Measurements from ENCODE around the gene ABR. TPM values are rescaled to one million over a fixed set of nuclear protein-coding genes. Genes with fewer than 3 reads are reported as not detected.
A peak's percentile ranks its signal among the peaks of the same experiment; 100 is the strongest.

ABR gene
- total and polyA plus RNA-seq, 4 donors: 59.7 to 223 (median 142) TPM

DNA sequence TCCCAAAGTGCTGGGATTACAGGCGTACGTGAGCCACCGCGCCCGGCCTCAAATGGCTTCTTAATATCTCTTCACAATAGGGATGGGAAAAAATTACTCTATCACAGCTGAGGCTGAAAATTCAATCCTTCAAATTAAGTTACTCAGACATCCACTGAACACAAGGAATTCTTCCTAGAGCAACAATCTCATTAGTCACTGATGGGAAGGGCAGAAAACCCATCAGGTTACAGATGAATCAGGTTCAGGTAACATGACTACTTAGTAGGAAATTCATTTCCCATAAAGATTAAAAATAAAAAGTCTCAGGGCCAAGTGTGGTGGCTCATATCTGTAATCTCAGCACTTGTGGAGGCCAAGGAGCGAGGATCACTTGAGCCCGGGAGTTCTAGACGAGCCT, 42.5 kb upstream of the ABR start:
- WGBS (ENCODE audit: insufficient coverage): 94% methylated on average over 3 of the region's 8 CpGs
- H3K27me3 ChIP-seq (ENCODE audit: control insufficient read depth, insufficient read depth, low read length): peaks cover 9% of the 10 kb centered on the region
- no peaks in the 10 kb centered on the region for H3K4me1 ChIP-seq (ENCODE audit: control insufficient read depth, insufficient read depth, low read length)
- H3K36me3 ChIP-seq (ENCODE audit: control insufficient read depth, insufficient read depth, low read length): no peaks in the 10 kb centered on the region
- no peak overlapping the region for H3K4me3 ChIP-seq (ENCODE audit: low read depth, low read length)
- H3K9me3 ChIP-seq (ENCODE audit: control insufficient read depth, insufficient read depth, low read length): no peaks in the 10 kb centered on the region
- H3K27ac ChIP-seq (ENCODE audit: low read depth, low read length): no peak overlapping the region
- DNase-seq (ENCODE audit: low read depth in 4 of 6, low spot score in 6 of 6): no peak

DNA sequence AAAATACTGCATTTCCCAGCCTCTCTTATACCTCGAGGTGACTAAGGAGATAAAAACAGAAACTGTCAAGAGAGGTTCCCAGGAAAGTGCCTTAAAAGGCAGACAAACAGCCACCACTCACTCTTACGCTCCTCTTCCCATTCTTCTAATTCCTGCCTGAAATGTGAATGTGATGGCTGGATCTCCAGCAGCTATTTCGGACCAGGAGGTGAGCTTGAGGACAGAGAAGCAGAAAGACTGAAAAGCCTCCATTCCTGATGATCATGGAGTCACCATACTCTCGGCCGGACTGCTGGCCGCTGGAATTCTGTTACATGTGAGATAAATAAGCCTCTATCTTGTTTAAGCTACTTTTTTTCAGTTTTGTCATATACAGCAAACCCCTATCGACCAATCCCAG, 41.4 kb upstream of the ABR start:
- 100% methylated on average over 2 of the region's 7 CpGs for WGBS (ENCODE audit: insufficient coverage)
- Histone ChIP-seq H3K9me3 (ENCODE audit: control insufficient read depth, insufficient read depth, low read length) (no peaks in the 10 kb centered on the region), H3K27ac (ENCODE audit: low read depth, low read length) (no peak overlapping the region), H3K4me3 (ENCODE audit: low read depth, low read length) (no peak overlapping the region), H3K36me3 (ENCODE audit: control insufficient read depth, insufficient read depth, low read length) (no peaks in the 10 kb centered on the region), H3K27me3 (ENCODE audit: control insufficient read depth, insufficient read depth, low read length) (peaks cover 4% of the 10 kb centered on the region), H3K4me1 (ENCODE audit: control insufficient read depth, insufficient read depth, low read length) (peaks cover 10% of the 10 kb centered on the region)
- DNase-seq (ENCODE audit: low read depth in 4 of 6, low spot score in 6 of 6): no peak

DNA sequence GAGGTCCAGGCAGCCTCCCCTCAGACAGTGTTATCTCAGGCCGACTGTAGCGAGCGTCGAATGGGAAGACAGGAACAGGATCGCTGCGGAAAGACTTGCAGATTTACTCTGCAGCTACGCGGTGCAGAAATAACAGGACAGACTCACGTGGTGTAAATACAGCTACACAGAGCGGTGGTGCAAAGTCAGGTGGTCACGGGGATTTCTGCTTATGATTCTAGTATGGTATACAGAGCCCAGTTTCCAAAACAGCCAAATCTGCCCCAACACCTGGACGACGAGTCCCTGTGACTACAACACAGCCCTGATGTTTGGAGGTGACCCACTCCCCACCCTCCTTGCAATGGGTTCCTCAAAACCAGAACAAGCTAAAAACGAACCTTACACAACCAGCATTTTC, 40.6 kb upstream of the ABR start:
- H3K36me3 ChIP-seq (ENCODE audit: control insufficient read depth, insufficient read depth, low read length): no peaks in the 10 kb centered on the region
- WGBS (ENCODE audit: insufficient coverage): 70% methylated on average over 12 of the region's 14 CpGs
- H3K9me3 ChIP-seq (ENCODE audit: control insufficient read depth, insufficient read depth, low read length): no peaks in the 10 kb centered on the region
- H3K27me3 ChIP-seq (ENCODE audit: control insufficient read depth, insufficient read depth, low read length): no peaks in the 10 kb centered on the region
- H3K4me3 ChIP-seq (ENCODE audit: low read depth, low read length): no peak overlapping the region
- no peak for DNase-seq (ENCODE audit: low read depth in 4 of 6, low spot score in 6 of 6)
- H3K27ac ChIP-seq (ENCODE audit: low read depth, low read length): no peak overlapping the region
- peaks cover 12% of the 10 kb centered on the region for H3K4me1 ChIP-seq (ENCODE audit: control insufficient read depth, insufficient read depth, low read length)

GRCh38 chr17:1217089-1217385, 37.3 kb upstream of the ABR start:
- H3K27ac ChIP-seq (ENCODE audit: low read depth, low read length): no peak overlapping the region
- H3K9me3 ChIP-seq (ENCODE audit: control insufficient read depth, insufficient read depth, low read length): no peaks in the 10 kb centered on the region
- peaks cover 12% of the 10 kb centered on the region for H3K4me1 ChIP-seq (ENCODE audit: control insufficient read depth, insufficient read depth, low read length)
- H3K4me3 ChIP-seq (ENCODE audit: low read depth, low read length): no peak overlapping the region
- H3K36me3 ChIP-seq (ENCODE audit: control insufficient read depth, insufficient read depth, low read length): no peaks in the 10 kb centered on the region
- DNase-seq (ENCODE audit: low read depth in 4 of 6, low spot score in 6 of 6): peak in 2 of 6 donors; percentile 71 to 82
- WGBS (ENCODE audit: insufficient coverage): 54% methylated on average over 7 of the region's 12 CpGs
- no peaks in the 10 kb centered on the region for H3K27me3 ChIP-seq (ENCODE audit: control insufficient read depth, insufficient read depth, low read length)

DNA sequence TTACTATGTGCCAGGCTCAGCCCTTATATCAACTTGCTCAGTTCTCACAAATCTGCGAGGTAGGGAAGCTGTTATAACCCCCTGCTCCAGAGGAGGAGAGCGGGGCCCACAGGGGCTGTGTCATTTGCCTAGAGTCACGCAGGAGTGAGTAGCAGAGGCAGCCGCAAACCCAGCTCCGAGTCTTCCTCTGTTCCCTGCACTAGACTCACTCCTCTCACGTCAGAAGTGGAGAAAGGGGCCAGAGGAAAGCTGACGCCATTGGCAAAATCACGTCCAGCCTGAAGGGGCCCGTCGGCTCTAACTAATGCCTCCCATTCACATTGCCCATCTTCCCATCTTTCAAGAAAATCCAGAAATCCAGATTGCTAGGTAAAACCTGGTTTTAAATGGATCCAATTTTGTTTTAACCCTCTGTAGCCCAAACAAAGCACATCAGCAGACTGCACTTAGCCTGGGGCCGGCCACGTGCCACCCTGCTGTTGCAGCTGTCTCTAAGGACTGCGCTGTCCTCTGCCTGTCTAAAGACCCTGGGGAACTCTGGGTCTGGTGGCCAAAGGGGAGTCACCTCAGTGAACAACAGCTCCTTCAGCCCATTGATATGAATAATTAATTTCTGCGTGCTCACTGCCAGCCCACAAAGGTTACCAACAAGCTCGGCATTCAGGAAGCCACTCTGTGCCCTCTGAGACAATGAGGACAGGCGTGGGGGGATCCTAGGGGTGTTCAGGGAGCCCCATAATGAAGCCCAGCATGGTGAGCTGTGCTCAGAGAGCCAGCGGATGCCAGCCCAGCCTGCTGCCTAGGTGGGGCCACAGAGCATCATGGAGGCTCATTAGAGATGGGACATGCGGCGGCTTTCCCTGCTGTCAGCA, 36.7 kb upstream of the ABR start:
- 57% methylated on average over 18 of the region's 19 CpGs for WGBS (ENCODE audit: insufficient coverage)
- Histone ChIP-seq H3K4me1 (ENCODE audit: control insufficient read depth, insufficient read depth, low read length) (peaks cover 12% of the 10 kb centered on the region), H3K36me3 (ENCODE audit: control insufficient read depth, insufficient read depth, low read length) (no peaks in the 10 kb centered on the region), H3K4me3 (ENCODE audit: low read depth, low read length) (no peak overlapping the region), H3K27me3 (ENCODE audit: control insufficient read depth, insufficient read depth, low read length) (no peaks in the 10 kb centered on the region), H3K27ac (ENCODE audit: low read depth, low read length) (no peak overlapping the region), H3K9me3 (ENCODE audit: control insufficient read depth, insufficient read depth, low read length) (no peaks in the 10 kb centered on the region)
- peak in 1 of 6 donors; percentile 24 for DNase-seq (ENCODE audit: low read depth in 4 of 6, low spot score in 6 of 6)

- H3K4me1 ChIP-seq (ENCODE audit: control insufficient read depth, insufficient read depth, low read length): peaks cover 12% of the 10 kb centered on the region
- WGBS (ENCODE audit: insufficient coverage): 92% methylated on average over 2 of the region's 4 CpGs
- H3K27me3 ChIP-seq (ENCODE audit: control insufficient read depth, insufficient read depth, low read length): no peaks in the 10 kb centered on the region
- no peaks in the 10 kb centered on the region for H3K9me3 ChIP-seq (ENCODE audit: control insufficient read depth, insufficient read depth, low read length)
- H3K27ac ChIP-seq (ENCODE audit: low read depth, low read length): no peak overlapping the region
- no peak overlapping the region for H3K4me3 ChIP-seq (ENCODE audit: low read depth, low read length)
- H3K36me3 ChIP-seq (ENCODE audit: control insufficient read depth, insufficient read depth, low read length): no peaks in the 10 kb centered on the region
- no peak for DNase-seq (ENCODE audit: low read depth in 4 of 6, low spot score in 6 of 6)
Observed at GRCh38 chr17:1212946-1213345, 33.2 kb upstream of the ABR start.

DNA sequence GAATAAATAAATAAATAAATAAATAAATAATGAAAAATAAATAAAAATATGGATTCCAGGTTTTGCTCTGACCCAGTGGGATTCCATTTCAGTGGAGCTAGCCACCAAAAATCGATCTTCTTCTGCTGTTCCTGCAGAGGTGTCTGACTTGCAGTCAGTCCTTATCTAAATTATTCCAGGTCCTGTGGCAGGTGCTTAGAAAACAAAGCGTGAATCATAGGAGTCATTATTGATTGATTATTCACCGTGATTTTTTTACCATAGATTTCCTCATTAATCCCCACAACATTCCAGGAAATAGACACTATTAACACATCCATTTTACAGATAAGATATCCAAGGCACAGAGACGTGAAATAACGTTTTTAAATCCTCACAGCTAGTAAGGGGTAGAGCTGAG, 31.5 kb upstream of the ABR start:
- WGBS (ENCODE audit: insufficient coverage): 88% methylated on average over 1 of the region's 5 CpGs
- DNase-seq (ENCODE audit: low read depth in 4 of 6, low spot score in 6 of 6): no peak
- Histone ChIP-seq H3K27me3 (ENCODE audit: control insufficient read depth, insufficient read depth, low read length) (no peaks in the 10 kb centered on the region), H3K36me3 (ENCODE audit: control insufficient read depth, insufficient read depth, low read length) (no peaks in the 10 kb centered on the region), H3K4me3 (ENCODE audit: low read depth, low read length) (no peak overlapping the region), H3K9me3 (ENCODE audit: control insufficient read depth, insufficient read depth, low read length) (no peaks in the 10 kb centered on the region), H3K4me1 (ENCODE audit: control insufficient read depth, insufficient read depth, low read length) (peaks cover 3% of the 10 kb centered on the region), H3K27ac (ENCODE audit: low read depth, low read length) (no peak overlapping the region)

DNA sequence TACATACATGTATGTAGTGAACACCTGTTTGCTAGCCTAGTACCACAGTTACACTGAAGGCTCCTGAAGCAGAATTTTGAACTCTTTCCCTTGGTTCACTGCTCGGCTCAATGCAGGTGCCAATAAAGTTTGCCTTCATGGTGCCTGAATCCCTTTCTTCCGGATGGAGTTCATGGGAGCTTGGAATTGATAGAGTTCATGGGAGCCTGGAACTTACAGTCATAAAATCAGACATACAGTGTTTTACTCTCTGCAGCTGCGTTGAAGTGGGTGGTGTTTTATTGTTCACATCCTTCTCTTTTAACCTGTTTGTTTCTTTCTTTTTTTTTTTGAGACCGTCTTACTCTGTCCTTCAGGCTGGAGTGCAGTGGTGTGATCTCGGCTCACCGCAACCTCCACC, 29.2 kb upstream of the ABR start:
- no CpG with 5 or more reads among the region's 6 CpGs for WGBS (ENCODE audit: insufficient coverage)
- Histone ChIP-seq H3K27me3 (ENCODE audit: control insufficient read depth, insufficient read depth, low read length) (no peaks in the 10 kb centered on the region), H3K9me3 (ENCODE audit: control insufficient read depth, insufficient read depth, low read length) (no peaks in the 10 kb centered on the region), H3K36me3 (ENCODE audit: control insufficient read depth, insufficient read depth, low read length) (no peaks in the 10 kb centered on the region), H3K4me1 (ENCODE audit: control insufficient read depth, insufficient read depth, low read length) (peaks cover 3% of the 10 kb centered on the region), H3K4me3 (ENCODE audit: low read depth, low read length) (no peak overlapping the region), H3K27ac (ENCODE audit: low read depth, low read length) (no peak overlapping the region)
- no peak for DNase-seq (ENCODE audit: low read depth in 4 of 6, low spot score in 6 of 6)

- H3K4me3 ChIP-seq (ENCODE audit: low read depth, low read length): no peak overlapping the region
- H3K27ac ChIP-seq (ENCODE audit: low read depth, low read length): no peak overlapping the region
- DNase-seq (ENCODE audit: low read depth in 4 of 6, low spot score in 6 of 6): no peak
- no peaks in the 10 kb centered on the region for H3K36me3 ChIP-seq (ENCODE audit: control insufficient read depth, insufficient read depth, low read length)
- H3K4me1 ChIP-seq (ENCODE audit: control insufficient read depth, insufficient read depth, low read length): peaks cover 12% of the 10 kb centered on the region
- WGBS (ENCODE audit: insufficient coverage): 95% methylated on average over 9 of the region's 12 CpGs
- H3K27me3 ChIP-seq (ENCODE audit: control insufficient read depth, insufficient read depth, low read length): no peaks in the 10 kb centered on the region
- no peaks in the 10 kb centered on the region for H3K9me3 ChIP-seq (ENCODE audit: control insufficient read depth, insufficient read depth, low read length)
Observed at GRCh38 chr17:1206026-1206777, 26.4 kb upstream of the ABR start.

GRCh38 chr17:1203967-1204291, 24.1 kb upstream of the ABR start:
- Histone ChIP-seq H3K9me3 (ENCODE audit: control insufficient read depth, insufficient read depth, low read length) (no peaks in the 10 kb centered on the region), H3K36me3 (ENCODE audit: control insufficient read depth, insufficient read depth, low read length) (no peaks in the 10 kb centered on the region), H3K4me3 (ENCODE audit: low read depth, low read length) (peak overlapping the region; percentile 51), H3K4me1 (ENCODE audit: control insufficient read depth, insufficient read depth, low read length) (peaks cover 15% of the 10 kb centered on the region), H3K27me3 (ENCODE audit: control insufficient read depth, insufficient read depth, low read length) (no peaks in the 10 kb centered on the region), H3K27ac (ENCODE audit: low read depth, low read length) (no peak overlapping the region)
- DNase-seq (ENCODE audit: low read depth in 4 of 6, low spot score in 6 of 6): no peak
- WGBS (ENCODE audit: insufficient coverage): 43% methylated on average over 11 of the region's 19 CpGs

Data from spinal cord (tissue), 10 donors.